Measurements from ENCODE around the gene SPRED1.

The SPRED1 gene

DNA sequence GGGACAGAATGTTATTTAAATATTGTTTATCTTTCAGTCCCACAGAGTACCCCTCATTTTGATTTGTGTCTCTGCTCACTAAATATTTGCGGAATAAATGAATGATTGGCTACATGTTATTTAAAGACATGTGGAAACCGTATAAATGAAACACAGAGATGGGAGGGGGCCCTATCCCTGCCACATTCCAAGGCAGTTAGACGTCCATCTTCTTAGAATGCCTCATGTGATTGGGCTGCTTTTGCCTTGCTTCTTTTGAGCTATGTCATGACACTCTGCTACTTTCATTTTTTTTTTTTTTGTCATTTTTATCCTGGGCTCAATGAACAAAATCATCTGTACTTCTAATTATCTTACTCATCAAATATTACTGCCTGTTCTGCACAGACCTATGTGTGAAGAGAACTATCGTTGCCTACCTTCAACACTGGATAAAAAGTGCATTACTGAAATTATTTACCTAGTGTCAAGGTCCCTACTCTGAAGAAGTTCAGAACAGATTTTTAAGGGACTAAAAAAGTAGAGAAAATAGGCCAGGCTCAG is 117.4 kb downstream of the SPRED1 start:
- DNase-seq: no peak

- DNase-seq: no peak
These were observed 120.4 kb downstream of the SPRED1 start for GRCh38 chr15:38373016-38373415.

DNA sequence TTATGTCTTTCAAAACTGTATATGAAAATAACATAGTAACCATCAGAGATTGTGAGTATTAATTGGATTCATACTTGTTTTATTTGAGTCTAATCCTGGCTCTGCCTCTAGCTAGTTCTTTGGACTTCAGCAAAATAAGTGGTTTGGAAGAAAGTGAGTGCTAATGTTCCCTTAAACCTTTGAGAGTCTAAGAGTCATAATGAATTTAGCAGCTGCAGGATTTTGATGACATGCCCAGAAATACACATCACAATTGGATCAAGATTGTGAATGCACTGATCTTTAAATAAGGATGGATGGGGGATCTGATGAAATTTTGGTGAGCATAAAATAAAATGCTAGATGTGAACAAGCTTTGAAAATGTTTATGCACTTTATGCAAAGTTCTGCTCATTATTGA is 121.4 kb downstream of the SPRED1 start:
- DNase-seq: no peak

GRCh38 chr15:38374556-38374955 is 121.9 kb downstream of the SPRED1 start:
- no peak for DNase-seq

DNA sequence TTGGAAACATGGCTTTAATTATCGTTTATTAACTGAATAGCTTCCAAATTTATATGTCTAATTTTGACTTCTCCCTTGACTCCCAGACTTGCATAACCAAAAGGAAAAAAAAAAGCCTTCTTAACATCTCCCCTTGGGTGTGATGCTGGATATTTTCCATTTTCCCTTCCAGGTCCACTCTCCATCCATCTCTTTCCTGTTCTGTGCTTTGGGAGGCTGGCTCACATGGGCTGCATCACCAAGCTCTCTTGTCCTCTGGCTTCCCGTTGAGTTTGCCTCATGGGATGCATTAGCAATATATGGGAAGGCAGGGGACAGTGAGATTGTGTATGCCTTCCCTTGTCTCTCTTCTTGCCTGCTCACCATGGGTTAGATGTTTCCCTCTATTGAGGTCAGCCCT is 123.4 kb downstream of the SPRED1 start:
- DNase-seq: no peak

DNA sequence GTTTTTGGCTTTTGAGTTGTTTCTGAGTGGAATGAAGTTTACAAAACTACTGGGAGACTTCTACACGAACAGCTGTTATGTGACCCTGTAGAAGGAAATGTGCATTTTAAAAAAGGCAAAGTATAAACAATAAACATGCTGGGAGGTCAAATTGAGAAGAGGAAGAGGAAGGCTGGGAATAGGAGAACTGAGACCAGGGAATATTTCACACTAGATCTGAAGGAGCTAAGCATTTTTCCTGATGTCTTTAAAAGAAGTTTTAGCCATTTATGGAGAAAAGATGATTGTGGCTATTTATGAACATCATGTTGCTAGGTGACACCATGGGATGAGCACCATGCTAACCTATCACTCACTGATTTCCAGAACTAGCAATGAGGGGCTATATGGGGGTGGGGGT is 125.0 kb downstream of the SPRED1 start:
- no peak for DNase-seq

DNA sequence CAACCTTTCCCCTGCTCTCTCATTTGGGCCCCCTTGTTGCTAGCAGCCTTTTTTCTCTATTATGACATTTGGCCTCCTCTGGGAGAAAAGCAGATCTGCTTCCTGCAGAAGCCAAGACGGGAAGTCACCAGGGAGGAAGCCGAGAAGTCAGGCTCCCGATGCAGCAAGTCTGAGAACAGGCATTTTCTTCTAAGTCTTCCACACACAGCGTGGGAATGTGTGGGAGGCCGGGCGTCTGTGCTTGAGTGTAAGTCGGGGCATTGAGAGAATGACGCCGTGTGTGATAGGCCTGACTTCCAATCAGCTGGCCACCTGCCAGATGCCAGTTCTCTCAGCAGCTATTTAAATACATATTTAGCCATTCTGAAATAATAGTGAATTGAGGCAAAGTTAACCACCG is 125.5 kb downstream of the SPRED1 start:
- DNase-seq: no peak

GRCh38 chr15:38389924-38390542 is 137.4 kb downstream of the SPRED1 start:
- peak; percentile 20 to 38 for DNase-seq

DNA sequence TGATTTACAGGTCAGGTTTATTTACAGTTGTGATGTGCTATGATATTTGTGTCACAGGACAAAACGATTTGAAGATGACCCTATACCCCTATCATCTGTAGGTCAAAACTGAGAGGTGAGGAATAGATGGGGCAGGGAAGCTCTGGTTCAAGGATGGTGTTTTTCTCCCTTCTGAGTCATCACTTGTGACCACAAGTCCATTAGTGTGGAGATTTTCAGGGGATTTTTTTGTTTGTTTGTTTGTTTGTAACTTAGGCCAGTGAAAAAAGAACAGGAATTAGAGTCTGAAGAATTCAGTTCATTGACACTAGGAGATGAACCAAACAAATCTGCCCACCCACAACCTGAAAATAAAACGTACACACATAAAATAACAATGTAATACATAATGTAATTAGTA is 138.6 kb downstream of the SPRED1 start:
- no peak for DNase-seq

- DNase-seq: no peak
These were observed 145.5 kb downstream of the SPRED1 start for GRCh38 chr15:38398134-38398533.

DNA sequence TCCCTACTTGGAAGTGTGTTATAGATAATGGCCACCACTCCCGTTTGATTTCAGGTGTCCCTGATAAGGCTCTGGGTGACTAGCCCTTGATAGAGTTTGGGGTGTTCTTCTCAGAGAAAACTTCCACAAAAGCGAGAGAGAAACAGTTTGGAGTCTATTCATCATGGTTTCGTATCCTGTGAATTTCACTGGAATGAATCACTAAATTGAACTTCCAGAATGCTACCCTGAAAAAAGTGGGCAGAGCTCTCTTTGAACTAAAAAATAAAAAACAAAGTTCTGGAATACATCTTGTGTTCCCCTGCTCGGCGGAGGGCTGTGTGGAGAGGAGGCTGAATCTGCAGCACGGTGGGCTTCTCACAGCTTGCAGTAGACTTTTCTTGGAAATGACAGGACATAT is 148.5 kb downstream of the SPRED1 start:
- DNase-seq: no peak

GRCh38 chr15:38401701-38402100 is 149.1 kb downstream of the SPRED1 start:
- DNase-seq: no peak

DNA sequence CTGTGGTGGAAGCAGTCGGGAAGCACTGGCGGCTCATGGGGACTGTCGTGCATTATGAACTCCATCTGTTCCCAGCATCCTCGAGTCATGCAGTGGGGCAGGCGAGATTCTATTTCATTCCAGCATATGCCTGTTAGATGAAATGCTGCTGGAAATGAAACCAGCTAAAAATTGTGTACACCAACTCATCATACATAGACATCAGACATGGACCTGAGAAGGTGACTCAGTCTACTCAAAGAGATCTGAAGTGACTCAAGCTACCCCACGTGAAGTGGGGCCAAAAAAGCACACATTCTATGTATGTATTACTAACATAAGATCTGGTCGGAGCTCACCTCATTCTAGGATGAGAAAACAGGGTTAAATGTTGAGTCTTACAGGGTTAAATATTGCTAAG is 153.8 kb downstream of the SPRED1 start:
- no peak for DNase-seq

All from SHP77 (cell line).